ENCODE data around the gene HRH3.

HRH3 gene

DNA sequence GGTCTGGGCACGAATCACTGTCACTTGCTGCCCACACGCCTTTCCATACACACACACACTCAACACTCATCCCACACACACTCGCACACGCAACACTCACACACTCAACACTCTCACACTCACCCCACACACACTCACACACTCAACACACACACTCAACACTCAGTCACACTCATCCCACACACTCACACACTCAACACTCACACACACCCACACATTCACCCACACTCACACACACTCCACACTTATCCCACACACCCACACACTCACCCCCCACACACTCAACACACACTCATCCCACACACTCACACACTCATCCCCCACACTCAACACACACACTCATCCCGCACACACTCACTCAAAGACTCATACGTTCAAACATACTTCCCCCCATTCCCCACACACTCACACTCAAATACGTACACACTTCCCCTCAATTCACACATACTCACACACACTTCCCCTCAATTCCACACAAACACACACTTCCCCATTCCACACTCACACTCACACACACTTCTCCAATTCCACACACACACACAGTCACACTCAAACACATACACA lies 9.0 kb upstream of the HRH3 start:
- DNase-seq = no peak

DNA sequence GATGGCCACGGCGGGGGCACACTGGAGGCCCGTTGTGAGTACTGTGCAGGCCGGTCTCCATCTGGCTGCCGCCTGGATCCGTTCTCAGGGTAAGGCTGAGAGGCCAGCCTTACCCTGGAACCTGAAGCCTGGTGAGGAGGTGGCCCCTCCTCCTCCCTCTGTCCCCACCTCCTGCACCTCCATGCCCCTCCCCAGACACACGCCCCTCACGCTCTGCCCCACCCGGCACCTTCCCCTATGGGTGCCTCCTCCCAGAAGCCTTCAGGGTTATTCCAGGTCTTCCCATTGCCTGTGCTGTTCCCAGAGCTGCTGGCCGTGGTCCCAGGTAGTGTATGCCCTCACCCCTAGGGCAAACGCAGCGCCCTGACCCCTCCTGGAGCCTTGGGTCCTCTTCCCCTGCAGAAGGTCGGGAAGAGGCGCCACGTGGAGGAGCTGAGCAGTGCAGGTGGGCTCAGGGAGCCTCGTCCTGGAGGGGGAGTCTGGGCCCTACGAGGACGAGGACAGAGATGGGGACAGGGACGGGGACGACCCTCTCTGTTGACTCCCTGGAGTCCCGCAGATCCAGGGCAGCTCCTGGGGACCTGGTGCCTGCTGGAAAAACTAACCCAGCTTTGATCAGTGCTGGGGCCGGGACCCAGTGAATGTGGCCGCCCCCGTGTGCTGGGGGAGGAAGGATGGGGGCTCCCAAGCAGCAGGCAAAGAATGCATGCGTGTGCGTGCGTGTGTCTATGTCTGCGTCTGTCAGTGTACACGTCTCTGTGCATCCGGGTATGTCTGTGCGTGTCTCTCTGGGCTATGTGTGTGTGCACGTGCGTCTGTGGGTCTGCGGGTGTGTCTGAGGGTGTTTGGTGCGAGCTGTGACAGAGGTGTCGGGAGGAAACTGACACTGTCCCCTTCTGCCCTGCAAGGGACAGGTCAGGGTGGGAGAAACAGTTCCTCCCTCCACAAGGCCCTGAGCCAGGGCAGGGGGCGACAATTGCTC lies 8.2 kb upstream of the HRH3 start:
- DNase-seq = peak; percentile 11

DNA sequence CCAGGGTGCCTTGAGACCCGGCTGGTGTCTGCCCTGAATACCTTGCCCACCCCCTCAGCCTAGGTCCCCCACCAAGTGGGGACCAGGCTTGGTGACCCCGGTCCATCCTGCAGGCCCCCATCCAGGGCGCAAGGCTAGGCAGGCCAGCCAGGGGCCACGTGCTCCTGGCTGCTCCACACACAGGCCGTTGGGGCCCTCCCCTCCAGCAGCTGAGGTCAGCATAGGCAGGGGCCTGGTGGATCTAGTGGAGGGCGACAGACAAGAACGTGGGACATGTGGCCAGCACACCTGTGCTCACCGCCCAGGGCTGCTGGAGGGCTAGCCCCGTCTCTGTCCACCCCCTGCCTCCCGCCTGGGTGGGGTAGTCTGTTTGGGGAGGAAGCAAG lies 7.5 kb upstream of the HRH3 start:
- no peak for DNase-seq

DNA sequence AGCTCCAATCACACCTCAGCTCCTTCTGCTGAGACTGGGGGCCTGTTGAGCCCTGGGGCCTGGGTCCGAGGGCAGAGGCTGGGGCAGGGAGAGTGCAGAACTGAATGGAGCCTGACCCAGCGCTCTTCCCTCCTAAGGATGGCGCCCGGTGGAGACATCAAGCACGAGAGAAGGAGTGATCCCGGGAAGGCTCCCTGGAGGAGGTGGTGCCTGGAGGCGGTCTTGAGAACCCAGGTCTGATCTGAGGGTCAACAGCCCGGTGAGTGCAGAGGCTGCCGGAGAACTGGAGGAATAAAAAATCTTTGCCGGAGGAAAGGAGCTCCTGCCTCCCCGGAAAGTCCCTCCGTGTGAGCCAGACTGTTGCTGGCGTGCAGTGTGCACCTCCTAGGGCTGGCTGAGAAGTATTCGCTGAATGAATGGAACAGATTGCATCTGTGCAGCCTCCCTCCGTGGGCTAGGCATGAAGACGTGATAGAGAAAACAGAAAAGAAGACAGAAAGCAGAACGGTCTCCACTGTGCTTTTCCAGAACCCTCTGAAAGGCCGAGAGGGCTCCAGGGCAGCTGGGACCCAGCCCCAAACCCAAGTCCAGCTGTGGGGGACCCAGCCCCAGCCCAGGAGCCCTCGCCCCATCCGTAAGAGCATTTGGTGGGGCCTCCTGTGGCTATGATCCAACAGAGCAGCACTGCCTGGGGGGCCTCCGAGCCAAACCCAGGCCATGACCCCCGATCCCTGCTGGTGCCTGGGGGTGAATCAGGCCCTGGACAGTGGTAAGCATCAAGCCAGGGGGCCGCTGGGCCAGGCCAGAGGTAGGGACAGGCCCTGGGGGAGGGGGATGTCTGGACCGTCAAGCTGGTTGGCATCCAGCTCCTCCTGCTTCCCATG lies 6.9 kb upstream of the HRH3 start:
- no peak for DNase-seq

DNA sequence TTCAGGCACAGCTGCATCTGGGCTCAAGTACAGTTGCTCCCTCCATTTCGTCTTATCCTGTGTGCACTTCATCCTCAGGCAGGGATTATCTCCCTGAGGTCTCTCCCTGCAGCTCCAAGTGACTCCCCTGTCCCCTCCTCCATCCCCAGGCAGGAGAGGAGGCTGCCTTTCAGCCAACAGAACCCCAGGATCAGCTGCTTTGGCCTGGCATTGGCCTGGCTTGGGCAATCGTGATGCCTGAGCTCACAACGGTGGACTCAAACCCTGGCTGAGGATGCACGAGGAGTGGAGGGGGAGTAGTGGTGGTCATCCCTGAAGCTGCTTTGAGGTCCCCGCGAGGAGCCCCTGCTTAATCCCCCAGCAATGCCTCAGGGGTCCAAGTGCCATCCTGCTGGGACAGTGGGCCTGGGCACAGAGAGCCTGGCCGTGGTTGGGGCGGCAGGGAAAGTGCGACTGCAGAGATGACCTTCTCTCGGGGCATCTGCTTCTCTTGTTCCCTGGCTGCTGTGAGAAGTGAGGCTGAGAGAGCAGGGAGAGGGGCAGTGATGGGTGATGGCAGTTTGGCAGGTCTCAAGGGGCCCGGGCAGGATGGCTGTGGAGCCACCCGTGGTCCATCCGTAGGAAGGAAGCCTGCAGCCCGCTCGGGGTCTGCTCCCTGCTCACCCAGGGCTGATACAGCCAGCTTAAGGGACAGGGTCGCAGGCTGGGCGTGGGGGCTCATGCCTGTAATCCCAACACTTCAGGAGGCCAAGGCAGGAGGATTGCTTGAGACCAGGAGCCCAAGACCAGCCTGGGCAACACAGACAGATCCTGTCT lies 6.0 kb upstream of the HRH3 start:
- no peak for DNase-seq

DNA sequence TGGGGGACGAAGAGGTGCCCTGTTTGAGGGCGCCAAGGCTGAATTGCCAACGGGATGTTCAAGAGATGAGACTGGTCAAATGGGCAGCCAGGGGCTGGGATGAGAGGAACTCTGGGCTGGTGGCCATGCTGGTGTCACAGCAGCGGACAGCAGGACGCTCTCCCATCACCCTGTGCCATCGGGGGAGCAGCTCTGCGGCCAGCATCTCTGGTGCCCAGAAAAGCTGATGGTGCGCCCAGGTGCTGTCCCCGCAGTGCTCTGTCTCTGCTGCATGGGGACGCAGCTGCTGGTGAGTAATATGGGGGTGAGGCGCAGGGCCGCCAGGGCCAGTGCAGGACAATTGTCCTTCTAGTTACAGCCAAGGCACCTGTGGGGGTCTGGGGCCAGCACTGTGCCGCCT lies 4.9 kb upstream of the HRH3 start:
- DNase-seq = no peak

- DNase-seq = no peak
Measured at GRCh38 chr20:62224113-62224855, 4.2 kb upstream of the HRH3 start.

DNA sequence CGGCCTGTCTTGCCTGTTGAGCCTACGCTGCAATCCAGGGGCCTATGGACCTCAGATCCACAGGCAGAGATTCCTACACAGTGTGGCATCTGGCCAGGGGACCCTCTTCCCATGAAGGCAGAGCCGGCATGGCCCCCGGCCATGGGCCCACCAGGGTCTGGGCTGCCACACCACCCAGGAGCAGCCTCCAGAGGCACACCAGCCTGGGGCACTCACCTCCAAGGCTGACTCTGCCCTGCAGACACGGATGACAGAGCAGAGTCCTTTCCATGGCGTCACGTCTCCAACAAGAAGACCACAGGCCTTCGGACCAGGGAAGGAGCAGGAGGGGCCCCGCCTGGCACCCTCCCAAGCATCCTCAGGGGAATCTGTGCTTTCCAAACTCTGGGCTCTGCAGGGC lies 3.5 kb upstream of the HRH3 start:
- no peak for DNase-seq

- DNase-seq = no peak
Measured at GRCh38 chr20:62222972-62223371, 2.9 kb upstream of the HRH3 start.

GRCh38 chr20:62222266-62222850 lies 2.3 kb upstream of the HRH3 start:
- no peak for DNase-seq

DNA sequence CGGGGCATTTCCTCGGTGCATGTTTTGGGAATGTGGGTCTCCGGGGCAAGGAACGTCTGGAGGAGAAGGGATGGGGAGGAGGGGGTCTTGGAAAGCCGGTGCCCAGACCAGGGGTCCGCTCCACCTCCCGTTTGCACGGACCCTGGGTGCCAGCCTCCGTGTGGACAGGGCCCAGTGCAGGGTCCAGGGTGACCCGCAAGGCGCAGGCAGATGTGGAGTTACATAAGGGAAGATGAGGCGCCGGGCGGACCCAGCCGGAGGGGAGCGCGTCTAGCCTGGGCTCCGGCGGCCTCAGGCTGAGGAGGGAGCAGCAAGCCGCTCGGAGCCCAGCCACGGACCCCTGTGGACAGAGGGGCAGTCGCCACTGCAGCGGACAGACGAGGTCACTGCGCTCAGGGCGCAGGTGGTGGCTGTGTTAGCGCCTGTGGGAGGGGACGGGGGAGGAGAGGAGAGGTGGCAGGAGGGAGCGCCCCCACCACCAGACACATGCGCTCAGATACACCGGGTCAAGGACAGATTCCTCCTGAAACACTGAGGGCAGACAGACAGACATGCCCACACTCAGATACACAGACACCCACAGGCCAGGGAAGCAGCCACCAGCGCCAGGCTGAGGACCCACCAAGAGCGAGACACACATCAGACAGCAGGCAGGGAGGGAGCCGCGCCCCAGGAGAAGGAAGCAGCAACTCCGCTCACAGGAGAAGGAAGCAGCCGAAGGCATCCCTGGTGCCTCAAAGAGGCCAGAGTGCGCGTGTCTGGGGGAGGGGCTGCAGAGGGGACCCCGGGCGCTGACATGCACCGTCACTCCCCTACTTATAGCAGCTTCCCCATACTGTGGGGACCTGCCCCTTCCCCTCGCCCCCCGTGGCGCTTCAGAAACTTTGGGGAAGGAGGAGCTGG lies 839 bp upstream of the HRH3 start:
- DNase-seq = no peak

DNA sequence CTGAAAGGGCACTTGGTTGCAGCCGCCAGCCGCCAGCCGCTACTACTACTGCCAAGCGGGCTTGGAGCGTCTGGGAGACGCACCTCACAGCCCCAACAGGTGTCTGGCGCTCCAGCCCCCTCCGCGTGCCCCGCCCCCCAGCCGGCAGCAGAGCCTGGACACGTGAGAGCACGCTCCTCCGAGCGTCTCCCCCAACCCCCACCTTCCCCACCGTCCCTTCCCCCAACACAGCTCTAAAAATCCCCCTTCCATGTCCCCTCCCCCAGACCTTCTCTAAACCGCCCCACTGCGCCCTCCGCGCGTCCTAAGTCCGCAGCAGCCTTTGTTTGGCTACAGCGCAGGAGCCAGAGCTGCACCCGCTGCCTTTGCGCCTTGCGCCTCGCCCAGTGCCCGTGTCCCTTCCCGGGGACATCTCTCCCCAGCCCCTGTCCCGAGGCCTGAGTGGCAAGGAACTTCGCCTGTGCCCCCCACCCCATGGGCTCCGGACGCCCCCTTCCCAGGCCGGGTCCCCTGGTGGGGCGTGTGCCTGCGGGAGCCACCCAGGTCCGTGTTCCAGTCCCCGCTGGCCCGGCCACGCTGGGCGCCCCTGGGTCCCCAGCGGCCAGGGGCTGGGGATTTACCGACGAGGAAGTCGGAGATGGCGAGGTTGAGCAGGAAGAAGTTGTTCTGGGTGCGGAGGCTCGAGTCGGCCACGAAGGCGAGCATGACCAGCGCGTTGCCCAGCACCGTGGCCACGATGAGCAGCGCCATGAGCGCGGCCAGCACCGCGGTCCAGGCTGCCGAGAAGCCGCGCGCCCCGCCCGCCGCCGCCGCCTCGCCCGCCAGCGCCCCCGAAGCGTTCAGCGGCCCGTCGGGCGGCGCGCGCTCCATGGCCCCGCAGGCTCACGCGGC lies 732 bp downstream of the HRH3 start:
- peak; percentile 81 for DNase-seq

DNA sequence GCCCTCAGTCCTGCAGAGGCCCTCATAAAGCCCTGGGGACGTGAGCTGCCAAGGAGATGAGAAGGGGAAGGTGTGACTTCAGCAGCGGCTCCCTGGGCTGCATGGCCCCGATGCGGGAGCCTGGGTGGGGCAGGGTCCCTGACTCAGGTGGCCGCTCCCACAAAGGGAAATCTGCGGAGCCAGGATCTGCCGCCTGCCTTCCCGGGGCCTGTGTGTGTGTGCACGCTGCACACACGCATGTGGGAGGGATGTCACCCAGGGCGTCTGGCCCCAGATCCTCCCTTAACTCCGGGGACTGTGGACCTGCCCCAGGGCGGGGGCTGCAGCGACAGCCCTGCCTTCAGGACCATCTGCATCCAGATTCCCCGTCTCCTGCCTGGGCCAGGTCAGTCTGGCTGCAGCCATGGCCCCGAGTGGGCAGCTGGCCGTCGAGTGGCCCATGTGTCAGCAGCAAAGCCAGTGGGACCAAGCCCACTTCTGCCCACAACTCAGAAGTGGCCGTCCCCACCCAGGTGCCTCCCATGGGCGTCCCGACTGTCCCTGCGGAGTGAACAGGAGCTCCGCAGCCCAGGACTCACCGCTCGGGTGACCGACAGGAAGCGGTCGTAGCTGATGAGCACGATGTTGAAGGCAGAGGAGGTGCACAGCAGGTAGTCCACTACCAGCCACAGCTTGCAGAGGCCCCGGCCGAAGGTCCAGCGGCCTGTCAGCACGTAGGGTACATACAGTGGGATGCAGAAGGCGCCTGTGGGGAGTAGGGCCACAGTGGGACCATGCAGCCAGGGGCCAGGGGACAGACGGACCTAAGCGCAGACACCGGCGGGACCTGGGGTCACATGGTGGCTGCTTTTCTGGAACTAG lies 1.9 kb downstream of the HRH3 start:
- no peak for DNase-seq

GRCh38 chr20:62216636-62217566 lies 3.2 kb downstream of the HRH3 start:
- DNase-seq = no peak

DNA sequence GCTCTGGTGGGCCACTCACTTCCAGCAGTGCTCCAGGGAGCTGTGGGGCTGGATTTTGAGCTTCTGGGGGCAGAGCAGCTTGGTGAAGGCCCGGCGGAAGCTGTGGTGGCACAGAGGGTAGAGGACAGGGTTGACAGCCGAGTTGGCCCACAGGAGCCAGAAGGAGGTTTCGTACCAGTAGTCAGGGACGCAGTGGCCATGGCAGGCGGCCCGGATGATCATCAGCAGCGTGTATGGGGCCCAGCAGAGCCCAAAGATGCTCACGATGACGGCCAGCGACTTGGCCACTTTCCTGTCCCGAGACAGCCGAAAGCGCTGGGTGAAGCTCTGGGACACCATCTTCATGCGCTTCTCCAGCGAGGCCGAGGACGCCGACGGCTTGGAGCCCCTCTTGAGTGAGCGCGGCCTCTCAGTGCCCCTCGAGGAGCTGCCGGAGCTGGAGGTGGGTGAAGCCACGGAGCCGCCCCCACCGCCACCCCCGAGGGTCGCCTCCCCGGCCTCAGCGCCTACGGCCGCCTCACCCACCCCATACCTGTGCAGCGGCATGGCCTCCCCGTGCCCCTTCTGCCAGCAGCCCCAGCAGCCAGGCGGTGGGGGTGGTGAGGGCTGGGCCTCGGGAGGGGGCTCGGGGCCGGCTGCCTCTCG lies 4.0 kb downstream of the HRH3 start:
- no peak for DNase-seq

All from NCI-H510A (cell line).